Omental fat pad (tissue), 4 donors: ENCODE measurements around the gene BOC. TPM values are rescaled to one million over a fixed set of nuclear protein-coding genes. Genes with fewer than 3 reads are reported as not detected.
A peak's percentile ranks its signal among the peaks of the same experiment; 100 is the strongest.

Experiments used
- ATAC-seq: fragments of 150-250 bp; one replicate; pipeline ENCODE4 v1.9.1; 2016; ENCODE audit warnings: mild to moderate bottlenecking, moderate library complexity; ENCODE audit not compliant: low FRiP score
- DNase-seq: peaks from one replicate; pipeline ENCODE4 v3.0.0-alpha.2; 2019; ENCODE audit warnings: low spot score
- CTCF ChIP-seq, 3 donors: fragments of 450-650 bp; IDR thresholded peaks; one replicate each; pipeline ENCODE4 v1.5.1; 2016 to 2017; ENCODE audit warnings: antibody characterized with exemption in 3 of 3, mild to moderate bottlenecking in 3 of 3, moderate library complexity in 2 of 3
- total RNA-seq, 4 donors: library from RNA; depleted of rRNA; stranded (reverse); fragments of >200 nt; gene quantifications; one replicate each; pipeline ENCODE4 v1.1.0, GENCODE V29; 2016

BOC gene
- total RNA-seq, 4 donors from 2014 or later, result 28.1 to 103 (median 54.0) TPM

GRCh38 chr3:113193719-113194118, 17.6 kb upstream of the BOC start:
- no peak for TF ChIP-seq CTCF (IDR thresholded peaks at IDR 0.05)
- DNase-seq, result no peak
- ATAC-seq, result no peak

- DNase-seq (no peak), ATAC-seq (no peak)
- TF ChIP-seq CTCF (IDR thresholded peaks at IDR 0.05), result no peak
Measured at GRCh38 chr3:113194823-113195401, 16.4 kb upstream of the BOC start.

GRCh38 chr3:113200351-113200750, 11.0 kb upstream of the BOC start:
- DNase-seq (no peak), ATAC-seq (no peak)
- no peak for TF ChIP-seq CTCF (IDR thresholded peaks at IDR 0.05)

GRCh38 chr3:113200946-113201345, 10.4 kb upstream of the BOC start:
- no peak for TF ChIP-seq CTCF (IDR thresholded peaks at IDR 0.05)
- DNase-seq (no peak), ATAC-seq (no peak)

- ATAC-seq (no peak), DNase-seq (no peak)
- TF ChIP-seq CTCF (IDR thresholded peaks at IDR 0.05), result no peak
Measured at GRCh38 chr3:113204371-113204770, 7.0 kb upstream of the BOC start.

- DNase-seq (no peak), ATAC-seq (no peak)
- no peak for TF ChIP-seq CTCF (IDR thresholded peaks at IDR 0.05)
Measured at GRCh38 chr3:113205481-113205880, 5.9 kb upstream of the BOC start.

GRCh38 chr3:113210604-113211329, 590 bp upstream of the BOC start:
- peak; percentile 8 for ATAC-seq
- no peak for DNase-seq
- no peak for TF ChIP-seq CTCF (IDR thresholded peaks at IDR 0.05)
